Ovary (tissue), 9 donors: Measurements from ENCODE around the gene EDIL3. TPM values are rescaled to one million over a fixed set of nuclear protein-coding genes. Genes with fewer than 3 reads are reported as not detected.
"Not testable (repeated sequence)": the region's sequence is repeated elsewhere in the genome, so short reads cannot be mapped to it uniquely, and the experiment has no call there.

Experiments
- DNase-seq, 5 donors: peaks; one replicate each; pipeline ENCODE4 v3.0.0-alpha.2; 2019 to 2020
- H3K27ac ChIP-seq, 2 donors: fragments of 200-600 bp; one replicate each; pipeline versions ENCODE4 v1.5.1 to v1.8.0; 2019 to 2022
- H3K27me3 ChIP-seq: fragments of 200-600 bp; one replicate; pipeline ENCODE4 v1.8.0; 2022
- H3K36me3 ChIP-seq: fragments of 200-600 bp; sonication (generic); one replicate; pipeline ENCODE4 v1.5.1; 2019
- H3K4me1 ChIP-seq: one replicate; pipeline ENCODE4 v1.8.1; 2013; ENCODE audit warnings: mild to moderate bottlenecking, moderate library complexity; ENCODE audit not compliant: insufficient read depth
- H3K4me3 ChIP-seq: fragments of 200-600 bp; sonication (generic); one replicate; pipeline ENCODE4 v1.5.1; 2017
- H3K9me3 ChIP-seq, 2 donors: fragments of 200-600 bp in 1 of 2; sonication (generic) in 1 of 2; one replicate each; pipeline versions ENCODE4 v1.5.1 to v1.8.1; 2013 to 2019; ENCODE audit warnings: mild to moderate bottlenecking in 1 of 2, moderate library complexity in 1 of 2
- EP300 ChIP-seq: sonication (generic); formaldehyde crosslinking; IDR thresholded peaks from one replicate; pipeline ENCODE4 v1.6.1; 2017; ENCODE audit warnings: antibody characterized with exemption
- POLR2A ChIP-seq: fragments of 450-650 bp; IDR thresholded peaks from one replicate; pipeline ENCODE4 v1.6.1; 2017; ENCODE audit warnings: antibody characterized with exemption, mild to moderate bottlenecking, moderate library complexity
- WGBS, 3 donors: extraction: QIAGEN DNeasy Blood & Tissue Kit in 1 of 3; methylation state at CpG; one replicate each; pipeline versions ENCODE4 v1.1.5 to v1.1.7; 2013 to 2017; 5-methylcytosine and 5-hydroxymethylcytosine counted together
- intact Hi-C, 4 donors: fragments of 100-400 bp; cut with DNase I; formaldehyde crosslinking; loops; one replicate each; pipeline versions ENCODE4 v1.11.0 to v1.15.1; 2022 to 2023
- polyA plus RNA-seq, 2 donors: library from polyadenylated mRNA; stranded (reverse); fragments of 200-250 nt in 1 of 2; fragments of 350-450 nt in 1 of 2; fragmentation: Illumina TruSeq in 1 of 2; extraction: RNeasy Lipid Tissue Mini Kit (QIAGEN cat#74804) in 1 of 2; gene quantifications; one replicate each; pipeline ENCODE4 v1.2.3, GENCODE V29; 2013 to 2014
- total RNA-seq, 7 donors: library from RNA; depleted of rRNA in 2 of 7; stranded (reverse); fragments of >200 nt in 2 of 7; fragmentation: NEBNext Ultra II Directional in 3 of 7; extraction: Animal tissue kit (Norgen Biotek cat#: 25700) in 3 of 7; gene quantifications; one replicate each; pipeline versions ENCODE4 v1.1.0 to v1.2.4, GENCODE V29; 2016 to 2023
- TF ChIP-seq, protein P1 (sequence below), 3 donors: fragments of 450-650 bp in 2 of 3; fragments of 200-600 bp in 1 of 3; IDR thresholded peaks; one replicate each; pipeline versions ENCODE4 v1.5.1 to v1.8.0; 2016 to 2022; ENCODE audit warnings: antibody characterized with exemption in 3 of 3, mild to moderate bottlenecking in 1 of 3
- donor health status: DM: no; HTN: no; CAD: no; lungs with moderate emphysema.
- donor health status: DM: no; HTN: no; CAD: no.
- donor health status: Bipolar disorder and iron deficiency.
- donor health status: DM: yes; HTN: yes; CAD: no.
- donor health status: DM: no; HTN: no; CAD: no.
- donor health status: DM: yes; HTN: yes; CAD: no.

The EDIL3 gene
- total and polyA plus RNA-seq, 9 donors = 5.9 to 41.5 (median 9.7) TPM

- H3K27ac ChIP-seq = no peak overlapping the region
- intact Hi-C loops = no loop called here
- no peaks in the 10 kb centered on the region for H3K27me3 ChIP-seq
- H3K4me3 ChIP-seq = no peak overlapping the region
- TF ChIP-seq EP300 (no peak), POLR2A (no peak)
- TF ChIP-seq, protein P1, sequence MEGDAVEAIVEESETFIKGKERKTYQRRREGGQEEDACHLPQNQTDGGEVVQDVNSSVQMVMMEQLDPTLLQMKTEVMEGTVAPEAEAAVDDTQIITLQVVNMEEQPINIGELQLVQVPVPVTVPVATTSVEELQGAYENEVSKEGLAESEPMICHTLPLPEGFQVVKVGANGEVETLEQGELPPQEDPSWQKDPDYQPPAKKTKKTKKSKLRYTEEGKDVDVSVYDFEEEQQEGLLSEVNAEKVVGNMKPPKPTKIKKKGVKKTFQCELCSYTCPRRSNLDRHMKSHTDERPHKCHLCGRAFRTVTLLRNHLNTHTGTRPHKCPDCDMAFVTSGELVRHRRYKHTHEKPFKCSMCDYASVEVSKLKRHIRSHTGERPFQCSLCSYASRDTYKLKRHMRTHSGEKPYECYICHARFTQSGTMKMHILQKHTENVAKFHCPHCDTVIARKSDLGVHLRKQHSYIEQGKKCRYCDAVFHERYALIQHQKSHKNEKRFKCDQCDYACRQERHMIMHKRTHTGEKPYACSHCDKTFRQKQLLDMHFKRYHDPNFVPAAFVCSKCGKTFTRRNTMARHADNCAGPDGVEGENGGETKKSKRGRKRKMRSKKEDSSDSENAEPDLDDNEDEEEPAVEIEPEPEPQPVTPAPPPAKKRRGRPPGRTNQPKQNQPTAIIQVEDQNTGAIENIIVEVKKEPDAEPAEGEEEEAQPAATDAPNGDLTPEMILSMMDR (IDR thresholded peaks at IDR 0.05) = no peak
- DNase-seq = no peak
- WGBS, 3 donors = 79 to 98% (median 94%) methylated on average over 1 of the region's 1 CpG
- no peaks in the 10 kb centered on the region for H3K4me1 ChIP-seq
- no peaks in the 10 kb centered on the region for H3K36me3 ChIP-seq
- H3K9me3 ChIP-seq = no peaks in the 10 kb centered on the region
Measured at GRCh38 chr5:84184857-84185256, 199.8 kb downstream of the EDIL3 start.

DNA sequence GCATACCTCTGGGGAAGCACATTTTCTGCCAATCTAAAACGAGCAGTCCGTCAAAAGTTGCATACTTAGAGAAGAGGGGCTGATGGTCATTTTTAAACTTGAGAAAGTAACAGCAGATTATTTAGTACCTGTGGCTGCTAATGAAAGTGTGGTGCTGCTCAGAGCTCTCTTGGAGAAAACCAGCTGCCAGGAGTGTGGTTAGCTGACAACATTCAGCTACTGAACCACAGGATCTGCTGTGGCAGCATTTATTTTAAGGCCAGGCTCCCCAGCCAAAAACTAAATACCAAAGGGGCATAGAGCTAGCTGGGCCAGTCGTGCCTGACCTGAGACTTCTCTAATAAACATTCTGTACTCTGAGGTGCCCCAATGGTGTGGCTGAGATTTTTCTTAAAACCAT, 203.6 kb downstream of the EDIL3 start:
- TF ChIP-seq, protein P1 (IDR thresholded peaks at IDR 0.05) = no peak
- TF ChIP-seq POLR2A = no peak
- TF ChIP-seq EP300 = no peak
- Histone ChIP-seq H3K27me3 (no peaks in the 10 kb centered on the region), H3K36me3 (no peaks in the 10 kb centered on the region), H3K27ac (no peak overlapping the region), H3K9me3 (no peaks in the 10 kb centered on the region), H3K4me1 (no peaks in the 10 kb centered on the region), H3K4me3 (no peak overlapping the region)
- DNase-seq = no peak
- WGBS, 3 donors = 64 to 69% (median 65%) methylated on average over 3 of the region's 3 CpGs
- intact Hi-C loops = no loop called here

DNA sequence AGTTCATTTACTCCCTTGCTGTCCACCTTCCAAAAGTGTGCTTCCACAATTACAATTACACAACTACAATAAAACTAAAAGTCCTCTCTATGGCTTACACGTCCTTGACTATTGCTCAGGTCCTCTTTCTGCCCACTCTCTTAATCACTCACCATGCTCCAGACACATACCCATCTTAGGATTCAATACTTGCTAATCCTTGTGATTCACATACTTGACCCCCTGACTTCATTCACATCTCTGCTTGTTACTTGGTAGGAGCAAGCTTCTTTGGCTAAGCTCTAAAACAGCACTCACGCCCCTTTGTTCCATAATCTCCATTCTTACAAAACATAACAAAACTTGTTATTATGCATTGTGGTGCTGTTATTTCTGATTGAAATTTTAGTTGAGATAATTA, 215.8 kb downstream of the EDIL3 start:
- Histone ChIP-seq H3K4me3 (no peak overlapping the region), H3K36me3 (no peaks in the 10 kb centered on the region), H3K4me1 (peaks cover 2% of the 10 kb centered on the region), H3K27me3 (no peaks in the 10 kb centered on the region), H3K27ac (no peak overlapping the region), H3K9me3 (no peaks in the 10 kb centered on the region)
- intact Hi-C loops = no loop called here
- TF ChIP-seq EP300 (no peak), POLR2A (no peak)
- TF ChIP-seq, protein P1 (IDR thresholded peaks at IDR 0.05) = no peak
- no peak for DNase-seq
- WGBS, 3 donors = 92 to 98% (median 93%) methylated on average over 2 of the region's 2 CpGs

DNA sequence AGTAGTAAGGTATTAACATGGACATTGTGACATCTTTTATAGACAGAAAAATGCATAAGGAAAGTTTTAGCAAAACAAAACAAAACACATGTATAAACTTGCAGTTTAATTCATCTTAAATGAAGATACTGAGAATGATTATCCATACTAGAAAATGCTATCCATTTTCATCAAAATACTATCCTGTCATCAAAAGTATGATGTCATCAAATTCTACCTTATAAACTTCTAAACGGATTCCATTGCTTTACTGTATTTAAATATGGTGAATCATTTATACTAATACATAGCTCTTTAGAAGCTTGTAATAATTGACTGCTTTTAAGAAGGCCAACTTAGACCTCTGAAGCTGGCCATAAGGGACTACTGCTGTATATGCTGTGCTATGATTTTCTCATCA, 221.0 kb downstream of the EDIL3 start:
- H3K9me3 ChIP-seq = no peaks in the 10 kb centered on the region
- TF ChIP-seq POLR2A (no peak), EP300 (no peak)
- TF ChIP-seq, protein P1 (IDR thresholded peaks at IDR 0.05) = no peak
- H3K4me3 ChIP-seq = no peak overlapping the region
- H3K36me3 ChIP-seq = no peaks in the 10 kb centered on the region
- intact Hi-C loops = no loop called here
- H3K27me3 ChIP-seq = no peaks in the 10 kb centered on the region
- no peak overlapping the region for H3K27ac ChIP-seq
- no peak for DNase-seq
- H3K4me1 ChIP-seq = no peaks in the 10 kb centered on the region
- 80 to 89% (median 86%) methylated on average over 1 of the region's 1 CpG for WGBS, 3 donors

- no peaks in the 10 kb centered on the region for H3K9me3 ChIP-seq
- H3K4me3 ChIP-seq = no peak overlapping the region
- intact Hi-C loops = no loop called here
- no peaks in the 10 kb centered on the region for H3K36me3 ChIP-seq
- 35 to 64% (median 57%) methylated on average over 1 of the region's 1 CpG for WGBS, 3 donors
- DNase-seq = no peak
- H3K4me1 ChIP-seq = no peaks in the 10 kb centered on the region
- TF ChIP-seq EP300 (no peak), POLR2A (no peak)
- TF ChIP-seq, protein P1 (IDR thresholded peaks at IDR 0.05) = no peak
- no peak overlapping the region for H3K27ac ChIP-seq
- no peaks in the 10 kb centered on the region for H3K27me3 ChIP-seq
Measured at GRCh38 chr5:84162695-84163094, 222.0 kb downstream of the EDIL3 start.

- intact Hi-C loops, H3K4me1 ChIP-seq, H3K27me3 ChIP-seq, H3K9me3 ChIP-seq, H3K27ac ChIP-seq, DNase-seq, H3K36me3 ChIP-seq, H3K4me3 ChIP-seq: not testable (repeated sequence)
Measured at GRCh38 chr5:84160650-84161049, 224.0 kb downstream of the EDIL3 start.
